Brain microvascular endothelial cell (primary cell): ENCODE measurements around the gene HBD.

ENCODE experiments used
- DNase-seq: peaks from one replicate; pipeline ENCODE4 v3.0.0-alpha.2; 2020
- H3K27ac ChIP-seq: fragments of 250-450 bp; sonication (Bioruptor Pico); 2 replicates; pipeline ENCODE4 v1.5.1; 2020; ENCODE audit warnings: mild to moderate bottlenecking, moderate library complexity
- H3K27me3 ChIP-seq: fragments of 250-450 bp; sonication (Bioruptor Pico); replicated peaks from 2 replicates; pipeline ENCODE4 v1.5.1; 2020; ENCODE audit warnings: mild to moderate bottlenecking
- H3K36me3 ChIP-seq: fragments of 250-450 bp; sonication (Bioruptor Pico); replicated peaks from 2 replicates; pipeline ENCODE4 v1.5.1; 2020; ENCODE audit warnings: mild to moderate bottlenecking
- H3K4me3 ChIP-seq: 2 replicates; pipeline ENCODE4 v1.5.1; 2011; ENCODE audit warnings: low read depth, mild to moderate bottlenecking, control low read depth, low read length, moderate library complexity
- in situ Hi-C: cut with HindIII; loops from 2 replicates; pipeline ENCODE4 v1.10.0; 2017; ENCODE audit warnings: low sequenced_read_pairs, low pct_ligation_motif_present
- TF ChIP-seq, protein P1 (sequence below): IDR thresholded peaks from 2 replicates; pipeline ENCODE4 v1.5.1; 2011; ENCODE audit warnings: low read depth, mild to moderate bottlenecking, moderate library complexity, low read length, control low read depth, inconsistent platforms; ENCODE audit errors: missing control alignments

Gene HBD

DNA sequence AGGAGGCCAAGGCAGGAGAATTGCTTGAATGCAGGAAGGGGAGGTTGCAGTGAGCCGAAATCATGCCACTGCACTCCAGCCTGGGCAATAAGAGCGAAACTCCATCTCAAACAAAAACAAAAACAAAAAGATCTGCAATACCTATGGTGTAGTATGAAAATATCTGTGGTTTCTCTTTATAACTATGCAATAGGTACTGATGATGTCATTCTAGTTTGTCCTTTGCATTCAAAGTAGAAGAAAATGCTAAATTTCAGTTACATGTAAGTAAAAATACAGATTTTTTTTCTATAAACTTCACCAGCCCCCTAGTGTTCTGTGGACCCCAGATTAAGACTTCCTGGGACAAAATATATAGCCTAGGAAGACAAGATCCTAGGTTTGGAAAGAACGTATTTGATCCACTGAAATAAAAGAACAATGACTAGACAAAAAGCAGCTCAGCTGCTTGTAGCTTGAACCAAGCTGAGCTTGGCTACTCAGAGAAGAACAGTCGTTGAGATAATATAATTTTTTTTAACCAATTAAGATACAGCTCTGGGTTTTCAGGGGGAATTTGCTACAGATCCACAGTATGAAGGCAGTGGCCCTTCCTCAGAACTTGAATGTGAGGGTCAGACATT lies 38.2 kb upstream of the HBD start:
- H3K27me3 ChIP-seq = no peaks in the 10 kb centered on the region
- DNase-seq = no peak
- in situ Hi-C loops = no loop called here
- H3K36me3 ChIP-seq = no peaks in the 10 kb centered on the region
- H3K4me3 ChIP-seq = no peak overlapping the region
- TF ChIP-seq, protein P1, sequence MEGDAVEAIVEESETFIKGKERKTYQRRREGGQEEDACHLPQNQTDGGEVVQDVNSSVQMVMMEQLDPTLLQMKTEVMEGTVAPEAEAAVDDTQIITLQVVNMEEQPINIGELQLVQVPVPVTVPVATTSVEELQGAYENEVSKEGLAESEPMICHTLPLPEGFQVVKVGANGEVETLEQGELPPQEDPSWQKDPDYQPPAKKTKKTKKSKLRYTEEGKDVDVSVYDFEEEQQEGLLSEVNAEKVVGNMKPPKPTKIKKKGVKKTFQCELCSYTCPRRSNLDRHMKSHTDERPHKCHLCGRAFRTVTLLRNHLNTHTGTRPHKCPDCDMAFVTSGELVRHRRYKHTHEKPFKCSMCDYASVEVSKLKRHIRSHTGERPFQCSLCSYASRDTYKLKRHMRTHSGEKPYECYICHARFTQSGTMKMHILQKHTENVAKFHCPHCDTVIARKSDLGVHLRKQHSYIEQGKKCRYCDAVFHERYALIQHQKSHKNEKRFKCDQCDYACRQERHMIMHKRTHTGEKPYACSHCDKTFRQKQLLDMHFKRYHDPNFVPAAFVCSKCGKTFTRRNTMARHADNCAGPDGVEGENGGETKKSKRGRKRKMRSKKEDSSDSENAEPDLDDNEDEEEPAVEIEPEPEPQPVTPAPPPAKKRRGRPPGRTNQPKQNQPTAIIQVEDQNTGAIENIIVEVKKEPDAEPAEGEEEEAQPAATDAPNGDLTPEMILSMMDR = no peak
- H3K27ac ChIP-seq = no peak overlapping the region

DNA sequence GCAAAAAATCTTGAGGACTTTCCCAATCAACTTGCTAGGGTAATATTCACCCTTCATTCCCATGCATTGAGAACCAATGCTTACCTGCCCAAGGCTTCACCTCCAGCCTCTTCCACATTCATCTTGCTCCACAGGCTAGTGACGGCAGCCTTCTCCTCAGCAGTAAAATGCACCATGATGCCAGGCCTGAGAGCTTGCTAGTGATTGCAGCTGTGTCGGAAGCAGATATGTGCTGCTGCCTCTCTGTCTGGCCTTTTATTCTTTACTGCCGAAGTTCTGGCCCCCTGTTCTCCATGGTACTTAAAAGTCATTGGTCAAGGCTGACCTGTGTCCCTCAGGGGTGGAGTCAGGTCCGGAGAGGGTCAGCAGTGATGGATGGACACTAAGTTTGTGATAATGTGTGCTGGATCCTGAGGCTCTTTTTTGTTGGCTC lies 35.4 kb upstream of the HBD start, which contains the start of gene HBE1:
HBE1 (minus strand) TSS at position 231 of the 433 bp plus-strand sequence; CDS start at position 176, 55 bp downstream.
- Histone ChIP-seq H3K36me3 (no peaks in the 10 kb centered on the region), H3K27me3 (no peaks in the 10 kb centered on the region), H3K27ac (no peak within 1 kb of the TSS), H3K4me3 (no peak within 1 kb of the TSS)
- DNase-seq = no peak
- in situ Hi-C loops = no loop called here
- TF ChIP-seq, protein P1 = no peak

GRCh38 chr11:5267033-5267563 lies 32.8 kb upstream of the HBD start:
- no peak overlapping the region for H3K4me3 ChIP-seq
- in situ Hi-C loops = no loop called here
- H3K27ac ChIP-seq = no peak overlapping the region
- no peaks in the 10 kb centered on the region for H3K27me3 ChIP-seq
- no peaks in the 10 kb centered on the region for H3K36me3 ChIP-seq
- TF ChIP-seq, protein P1 = no peak
- DNase-seq = no peak

- DNase-seq = no peak
- Histone ChIP-seq H3K27me3 (no peaks in the 10 kb centered on the region), H3K27ac (no peak overlapping the region), H3K4me3 (no peak overlapping the region), H3K36me3 (no peaks in the 10 kb centered on the region)
- TF ChIP-seq, protein P1 = no peak
- in situ Hi-C loops = no loop called here
Observed at GRCh38 chr11:5266609-5267008, 32.3 kb upstream of the HBD start.

DNA sequence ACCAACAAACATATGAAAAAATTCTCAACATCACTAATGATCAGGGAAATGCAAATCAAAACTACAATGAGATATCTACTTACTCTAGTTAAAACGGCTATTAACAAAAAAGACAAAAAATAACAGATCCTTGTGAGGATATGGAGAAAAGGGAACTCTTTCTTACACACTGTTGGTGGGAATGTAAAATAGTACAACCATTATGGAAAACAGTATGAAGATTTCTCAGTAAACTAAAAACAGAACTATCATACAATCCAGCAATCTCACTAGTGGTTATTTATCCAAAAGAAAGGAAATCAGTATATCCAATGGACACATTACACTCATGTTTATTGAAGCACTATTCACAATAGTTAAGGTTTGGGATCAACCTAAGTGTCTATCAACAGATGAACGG lies 31.5 kb upstream of the HBD start:
- DNase-seq = no peak
- in situ Hi-C loops = no loop called here
- Histone ChIP-seq H3K36me3 (no peaks in the 10 kb centered on the region), H3K27me3 (no peaks in the 10 kb centered on the region), H3K27ac (no peak overlapping the region), H3K4me3 (no peak overlapping the region)
- TF ChIP-seq, protein P1 = no peak
